ENCODE data around the gene TBC1D10A.
A peak's percentile ranks its signal among the peaks of the same experiment; 100 is the strongest.

The TBC1D10A gene

GRCh38 chr22:30361916-30362650 is 35.3 kb upstream of the TBC1D10A start:
- no peak overlapping the region for H3K4me3 ChIP-seq (ENCODE audit: low read depth, low read length)
- no peaks in the 10 kb centered on the region for H3K27me3 ChIP-seq (ENCODE audit: control insufficient read depth, insufficient read depth, low read length)
- H3K9me3 ChIP-seq (ENCODE audit: control insufficient read depth, insufficient read depth, low read depth, low read length), result no peaks in the 10 kb centered on the region
- H3K9ac ChIP-seq (ENCODE audit: low read length), result no peak overlapping the region
- peaks cover 9% of the 10 kb centered on the region; the same call in 1 of the 2 replicates for H3K36me3 ChIP-seq (ENCODE audit: control insufficient read depth, insufficient read depth, low read length)
- peaks cover 16% of the 10 kb centered on the region for H3K4me1 ChIP-seq (ENCODE audit: control insufficient read depth, insufficient read depth, low read length)
- H3K27ac ChIP-seq (ENCODE audit: low read depth, low read length), result no peak overlapping the region

- Histone ChIP-seq H3K36me3 (ENCODE audit: control insufficient read depth, insufficient read depth, low read length) (0 out of 2 replicates have a peak, but pooled peaks cover 6% of the 10 kb centered on the region), H3K27me3 (ENCODE audit: control insufficient read depth, insufficient read depth, low read length) (no peaks in the 10 kb centered on the region), H3K9me3 (ENCODE audit: control insufficient read depth, insufficient read depth, low read depth, low read length) (no peaks in the 10 kb centered on the region), H3K9ac (ENCODE audit: low read length) (no peak overlapping the region), H3K27ac (ENCODE audit: low read depth, low read length) (no peak overlapping the region), H3K4me3 (ENCODE audit: low read depth, low read length) (peak overlapping the region; percentile 97), H3K4me1 (ENCODE audit: control insufficient read depth, insufficient read depth, low read length) (peaks cover 19% of the 10 kb centered on the region)
These were observed 31.8 kb upstream of the TBC1D10A start for GRCh38 chr22:30358541-30358940.

GRCh38 chr22:30357650-30358215 is 31.0 kb upstream of the TBC1D10A start:
- Histone ChIP-seq H3K27ac (ENCODE audit: low read depth, low read length) (no peak overlapping the region), H3K4me3 (ENCODE audit: low read depth, low read length) (peak overlapping the region; percentile 97), H3K27me3 (ENCODE audit: control insufficient read depth, insufficient read depth, low read length) (no peaks in the 10 kb centered on the region), H3K9ac (ENCODE audit: low read length) (no peak overlapping the region), H3K9me3 (ENCODE audit: control insufficient read depth, insufficient read depth, low read depth, low read length) (no peaks in the 10 kb centered on the region), H3K36me3 (ENCODE audit: control insufficient read depth, insufficient read depth, low read length) (peaks cover 11% of the 10 kb centered on the region), H3K4me1 (ENCODE audit: control insufficient read depth, insufficient read depth, low read length) (peaks cover 15% of the 10 kb centered on the region)

DNA sequence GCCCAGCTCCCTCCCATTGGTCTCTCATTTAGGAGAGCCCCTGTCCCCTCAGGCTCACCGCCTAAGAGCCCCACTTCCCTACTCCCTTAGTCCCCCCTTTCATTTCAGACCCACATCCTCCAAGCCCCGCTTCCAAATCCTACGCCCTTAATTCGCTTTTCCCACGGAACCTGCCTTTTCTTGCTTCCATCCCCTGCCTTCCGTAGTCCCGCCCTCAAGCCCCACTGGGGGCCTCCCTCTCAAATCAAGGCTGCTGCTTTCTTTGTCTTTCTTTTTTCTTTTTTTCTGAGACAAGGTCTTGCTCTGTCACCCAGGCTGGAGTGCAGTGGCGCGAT is 30.5 kb upstream of the TBC1D10A start:
- Histone ChIP-seq H3K9ac (ENCODE audit: low read length) (peak overlapping the region; percentile 97), H3K27ac (ENCODE audit: low read depth, low read length) (peak overlapping the region; percentile 95; the same call in 1 of the 2 replicates), H3K36me3 (ENCODE audit: control insufficient read depth, insufficient read depth, low read length) (peaks cover 16% of the 10 kb centered on the region), H3K9me3 (ENCODE audit: control insufficient read depth, insufficient read depth, low read depth, low read length) (no peaks in the 10 kb centered on the region), H3K4me3 (ENCODE audit: low read depth, low read length) (peak overlapping the region; percentile 97), H3K27me3 (ENCODE audit: control insufficient read depth, insufficient read depth, low read length) (no peaks in the 10 kb centered on the region), H3K4me1 (ENCODE audit: control insufficient read depth, insufficient read depth, low read length) (peaks cover 10% of the 10 kb centered on the region; the same call in 1 of the 2 replicates)

- Histone ChIP-seq H3K9ac (ENCODE audit: low read length) (peak within 1 kb of the TSS; percentile 97), H3K36me3 (ENCODE audit: control insufficient read depth, insufficient read depth, low read length) (peaks cover 21% of the 10 kb centered on the region), H3K9me3 (ENCODE audit: control insufficient read depth, insufficient read depth, low read depth, low read length) (no peaks in the 10 kb centered on the region), H3K27ac (ENCODE audit: low read depth, low read length) (peak within 1 kb of the TSS; percentile 95), H3K4me3 (ENCODE audit: low read depth, low read length) (peak within 1 kb of the TSS; percentile 97), H3K27me3 (ENCODE audit: control insufficient read depth, insufficient read depth, low read length) (no peaks in the 10 kb centered on the region), H3K4me1 (ENCODE audit: control insufficient read depth, insufficient read depth, low read length) (peaks cover 10% of the 10 kb centered on the region; the same call in 1 of the 2 replicates)
These were observed 29.9 kb upstream of the TBC1D10A start, which contains the start of the genes CCDC157 and SF3A1 for GRCh38 chr22:30356449-30357235. Gene CCDC157, plus strand, starts transcription at chr22:30357007. Its CDS starts 8,994 bp downstream, at chr22:30366001. Gene SF3A1, minus strand, starts transcription at chr22:30356894. Its CDS starts 102 bp downstream, at chr22:30356792.

GRCh38 chr22:30354644-30355043 is 27.9 kb upstream of the TBC1D10A start:
- H3K4me3 ChIP-seq (ENCODE audit: low read depth, low read length), result no peak overlapping the region
- H3K27ac ChIP-seq (ENCODE audit: low read depth, low read length), result no peak overlapping the region
- H3K9ac ChIP-seq (ENCODE audit: low read length), result no peak overlapping the region
- H3K27me3 ChIP-seq (ENCODE audit: control insufficient read depth, insufficient read depth, low read length), result no peaks in the 10 kb centered on the region
- peaks cover 10% of the 10 kb centered on the region; the same call in 1 of the 2 replicates for H3K4me1 ChIP-seq (ENCODE audit: control insufficient read depth, insufficient read depth, low read length)
- H3K9me3 ChIP-seq (ENCODE audit: control insufficient read depth, insufficient read depth, low read depth, low read length), result no peaks in the 10 kb centered on the region
- H3K36me3 ChIP-seq (ENCODE audit: control insufficient read depth, insufficient read depth, low read length), result peaks cover 40% of the 10 kb centered on the region

- H3K9ac ChIP-seq (ENCODE audit: low read length), result no peak overlapping the region
- H3K27ac ChIP-seq (ENCODE audit: low read depth, low read length), result no peak overlapping the region
- no peaks in the 10 kb centered on the region for H3K27me3 ChIP-seq (ENCODE audit: control insufficient read depth, insufficient read depth, low read length)
- H3K36me3 ChIP-seq (ENCODE audit: control insufficient read depth, insufficient read depth, low read length), result peaks cover 71% of the 10 kb centered on the region
- H3K4me3 ChIP-seq (ENCODE audit: low read depth, low read length), result no peak overlapping the region
- H3K4me1 ChIP-seq (ENCODE audit: control insufficient read depth, insufficient read depth, low read length), result peaks cover 4% of the 10 kb centered on the region; the same call in 1 of the 2 replicates
- no peaks in the 10 kb centered on the region for H3K9me3 ChIP-seq (ENCODE audit: control insufficient read depth, insufficient read depth, low read depth, low read length)
These were observed 24.5 kb upstream of the TBC1D10A start for GRCh38 chr22:30351226-30351625.

DNA sequence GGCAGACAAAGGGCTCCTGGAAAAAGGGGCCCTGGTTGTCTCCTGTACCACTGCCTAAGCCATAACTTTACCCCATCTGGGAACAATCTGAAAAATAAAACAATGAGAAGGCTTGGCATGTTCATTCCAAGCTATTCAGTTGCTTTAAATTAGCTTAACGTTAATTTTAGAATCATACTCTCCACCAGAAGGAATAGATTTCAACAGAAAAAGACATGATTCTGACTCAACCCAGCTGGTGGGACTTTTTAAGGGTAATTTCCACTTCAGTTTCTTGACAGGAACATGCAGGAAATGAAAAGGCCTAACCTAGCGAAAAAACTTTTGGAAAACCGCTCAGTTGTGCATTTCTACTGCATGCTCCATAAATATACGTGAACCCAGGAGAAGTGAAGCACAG is 22.1 kb upstream of the TBC1D10A start:
- H3K36me3 ChIP-seq (ENCODE audit: control insufficient read depth, insufficient read depth, low read length), result peaks cover 92% of the 10 kb centered on the region
- no peaks in the 10 kb centered on the region for H3K9me3 ChIP-seq (ENCODE audit: control insufficient read depth, insufficient read depth, low read depth, low read length)
- H3K27me3 ChIP-seq (ENCODE audit: control insufficient read depth, insufficient read depth, low read length), result no peaks in the 10 kb centered on the region

DNA sequence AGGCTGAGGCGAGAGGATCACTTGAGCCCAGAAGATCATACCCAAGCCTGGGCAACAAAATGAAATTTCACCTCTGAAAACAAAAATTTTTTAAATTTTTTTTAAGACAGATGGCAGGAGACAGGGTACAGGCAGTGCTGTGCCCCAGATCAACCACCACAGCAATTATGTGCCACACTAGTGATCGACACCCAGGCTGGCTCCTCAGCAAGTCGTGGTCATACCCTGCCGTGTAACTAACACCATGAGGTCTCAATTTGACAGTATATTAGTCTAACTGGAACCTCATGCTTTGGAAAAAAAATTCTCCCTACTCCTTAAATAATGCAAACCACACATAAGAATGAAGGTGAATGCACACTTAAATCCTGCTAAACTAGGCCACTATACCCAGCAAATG is 21.7 kb upstream of the TBC1D10A start:
- no peak overlapping the region for H3K4me3 ChIP-seq (ENCODE audit: low read depth, low read length)
- H3K27me3 ChIP-seq (ENCODE audit: control insufficient read depth, insufficient read depth, low read length), result no peaks in the 10 kb centered on the region
- H3K9ac ChIP-seq (ENCODE audit: low read length), result no peak overlapping the region
- H3K4me1 ChIP-seq (ENCODE audit: control insufficient read depth, insufficient read depth, low read length), result no peaks in the 10 kb centered on the region
- no peak overlapping the region; the same call in 1 of the 2 replicates for H3K27ac ChIP-seq (ENCODE audit: low read depth, low read length)
- H3K9me3 ChIP-seq (ENCODE audit: control insufficient read depth, insufficient read depth, low read depth, low read length), result no peaks in the 10 kb centered on the region
- peaks cover 93% of the 10 kb centered on the region for H3K36me3 ChIP-seq (ENCODE audit: control insufficient read depth, insufficient read depth, low read length)

More for the DNA sequence above, 22.1 kb upstream of the TBC1D10A start:
- no peak overlapping the region for H3K9ac ChIP-seq (ENCODE audit: low read length)
- no peaks in the 10 kb centered on the region for H3K4me1 ChIP-seq (ENCODE audit: control insufficient read depth, insufficient read depth, low read length)
- no peak overlapping the region for H3K4me3 ChIP-seq (ENCODE audit: low read depth, low read length)
- no peak overlapping the region; the same call in 1 of the 2 replicates for H3K27ac ChIP-seq (ENCODE audit: low read depth, low read length)

GRCh38 chr22:30347255-30347892 is 20.6 kb upstream of the TBC1D10A start:
- H3K36me3 ChIP-seq (ENCODE audit: control insufficient read depth, insufficient read depth, low read length), result peaks cover 96% of the 10 kb centered on the region
- H3K9me3 ChIP-seq (ENCODE audit: control insufficient read depth, insufficient read depth, low read depth, low read length), result no peaks in the 10 kb centered on the region
- H3K27me3 ChIP-seq (ENCODE audit: control insufficient read depth, insufficient read depth, low read length), result no peaks in the 10 kb centered on the region
- H3K4me1 ChIP-seq (ENCODE audit: control insufficient read depth, insufficient read depth, low read length), result no peaks in the 10 kb centered on the region
- H3K27ac ChIP-seq (ENCODE audit: low read depth, low read length), result no peak overlapping the region
- no peak overlapping the region for H3K9ac ChIP-seq (ENCODE audit: low read length)
- H3K4me3 ChIP-seq (ENCODE audit: low read depth, low read length), result no peak overlapping the region

All from HUES6 (cell line).